B cell (primary cell): Measurements from ENCODE around the gene ZNF821.

ENCODE experiments used
- EZH2 ChIP-seq: IDR thresholded peaks from 2 replicates; pipeline ENCODE4 v1.6.1; 2012; ENCODE audit warnings: borderline replicate concordance, low read depth, mild to moderate bottlenecking, moderate library complexity, low read length; ENCODE audit not compliant: insufficient read depth, poor library complexity, severe bottlenecking
- TF ChIP-seq, protein P1 (sequence below): fragments of 200-600 bp; IDR thresholded peaks from one replicate; pipeline ENCODE4 v1.8.0; 2022; ENCODE audit warnings: antibody characterized with exemption, mild to moderate bottlenecking

DNA sequence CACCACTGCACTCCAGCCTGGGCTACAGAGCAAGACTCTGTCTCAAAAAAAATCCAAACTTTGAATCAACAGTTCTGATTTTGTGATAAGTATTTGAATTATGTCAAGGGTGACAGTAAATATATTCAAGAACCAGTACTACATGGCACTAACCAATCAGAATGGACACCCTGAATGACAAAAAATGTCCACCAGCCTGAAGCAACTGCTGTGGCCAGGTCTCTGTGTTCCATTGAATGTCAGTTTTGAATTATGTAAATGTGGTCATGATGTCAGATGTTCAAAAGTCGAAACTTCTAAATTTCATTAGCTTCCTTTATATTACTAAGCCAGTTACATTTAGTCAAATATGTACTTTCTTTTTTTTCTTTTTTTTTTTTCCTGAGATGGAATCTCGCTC, 53.6 kb downstream of the ZNF821 start:
- TF ChIP-seq EZH2 = no peak
- TF ChIP-seq, protein P1, sequence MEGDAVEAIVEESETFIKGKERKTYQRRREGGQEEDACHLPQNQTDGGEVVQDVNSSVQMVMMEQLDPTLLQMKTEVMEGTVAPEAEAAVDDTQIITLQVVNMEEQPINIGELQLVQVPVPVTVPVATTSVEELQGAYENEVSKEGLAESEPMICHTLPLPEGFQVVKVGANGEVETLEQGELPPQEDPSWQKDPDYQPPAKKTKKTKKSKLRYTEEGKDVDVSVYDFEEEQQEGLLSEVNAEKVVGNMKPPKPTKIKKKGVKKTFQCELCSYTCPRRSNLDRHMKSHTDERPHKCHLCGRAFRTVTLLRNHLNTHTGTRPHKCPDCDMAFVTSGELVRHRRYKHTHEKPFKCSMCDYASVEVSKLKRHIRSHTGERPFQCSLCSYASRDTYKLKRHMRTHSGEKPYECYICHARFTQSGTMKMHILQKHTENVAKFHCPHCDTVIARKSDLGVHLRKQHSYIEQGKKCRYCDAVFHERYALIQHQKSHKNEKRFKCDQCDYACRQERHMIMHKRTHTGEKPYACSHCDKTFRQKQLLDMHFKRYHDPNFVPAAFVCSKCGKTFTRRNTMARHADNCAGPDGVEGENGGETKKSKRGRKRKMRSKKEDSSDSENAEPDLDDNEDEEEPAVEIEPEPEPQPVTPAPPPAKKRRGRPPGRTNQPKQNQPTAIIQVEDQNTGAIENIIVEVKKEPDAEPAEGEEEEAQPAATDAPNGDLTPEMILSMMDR = no peak
